Thoracic aorta (tissue), 2 donors: ENCODE data around the gene P2RY13. TPM values are rescaled to one million over a fixed set of nuclear protein-coding genes. Genes with fewer than 3 reads are reported as not detected.

Source experiments
- ATAC-seq: fragments of 150-250 bp; one replicate; pipeline ENCODE4 v1.8.0; 2017; ENCODE audit warnings: low read depth; ENCODE audit not compliant: insufficient number of reproducible peaks, low FRiP score
- DNase-seq: peaks from one replicate; pipeline ENCODE4 v3.0.0-alpha.2; 2020; ENCODE audit warnings: low spot score
- H3K27ac ChIP-seq, 2 donors: fragments of 200-600 bp; sonication (generic); 1 replicate in 1 of 2; 2 replicates in 1 of 2; pipeline ENCODE4 v1.5.1; 2016; ENCODE audit warnings: mild to moderate bottlenecking in 2 of 2, moderate library complexity in 2 of 2
- H3K27me3 ChIP-seq: fragments of 200-600 bp; sonication (generic); replicated peaks from 2 replicates; pipeline ENCODE4 v1.6.0; 2016; ENCODE audit warnings: mild to moderate bottlenecking; ENCODE audit not compliant: insufficient read depth
- H3K36me3 ChIP-seq: fragments of 200-600 bp; sonication (generic); one replicate; pipeline ENCODE4 v1.5.1; 2016
- H3K4me1 ChIP-seq, 2 donors: fragments of 200-600 bp; sonication (generic); 1 replicate in 1 of 2; 2 replicates in 1 of 2; pipeline versions ENCODE4 v1.5.1 to v1.6.0; 2016; ENCODE audit warnings: low read depth in 2 of 2, mild to moderate bottlenecking in 1 of 2; ENCODE audit not compliant: control insufficient read depth in 1 of 2
- H3K4me3 ChIP-seq: fragments of 200-600 bp; sonication (generic); 2 replicates; pipeline ENCODE4 v1.5.1; 2016; ENCODE audit warnings: mild to moderate bottlenecking
- H3K9me3 ChIP-seq: fragments of 200-600 bp; sonication (generic); 2 replicates; pipeline ENCODE4 v1.5.1; 2016
- total RNA-seq, 2 donors: library from RNA; depleted of rRNA; stranded (reverse); fragments of >200 nt; gene quantifications; one replicate each; pipeline versions ENCODE4 v1.1.0 to v1.2.3, GENCODE V29; 2016
- TF ChIP-seq, protein P1 (sequence below): fragments of 200-600 bp; sonication (generic); IDR thresholded peaks from one replicate; pipeline ENCODE4 v1.5.1; 2019; ENCODE audit warnings: antibody characterized with exemption

P2RY13 gene
- total RNA-seq, 2 donors from 2014 or later, result 1.4 to 3.0 TPM

DNA sequence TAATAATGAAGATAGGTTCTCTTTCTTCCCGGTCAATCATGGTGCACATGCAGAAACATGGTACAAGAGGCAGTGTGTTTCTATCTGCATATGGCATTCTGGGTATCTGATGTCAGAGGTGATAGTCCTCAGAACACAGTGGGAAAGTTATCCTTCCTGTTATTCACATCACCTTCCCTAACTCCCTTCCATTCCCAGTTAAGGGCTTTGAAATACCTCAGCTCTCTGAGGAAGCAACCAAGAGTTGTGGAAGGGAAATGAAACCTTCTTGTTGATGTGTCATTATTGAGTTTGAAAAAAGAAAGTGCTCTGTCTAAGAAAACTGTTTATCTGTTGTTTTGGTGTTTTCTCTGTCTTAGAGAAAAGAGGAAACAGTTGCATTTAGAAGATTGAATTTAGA, 21.9 kb upstream of the P2RY13 start:
- Histone ChIP-seq H3K4me1 (peaks cover 0 to under 1% of the 10 kb centered on the region in 2 donors), H3K27me3 (no peaks in the 10 kb centered on the region), H3K36me3 (no peaks in the 10 kb centered on the region), H3K4me3 (no peak overlapping the region), H3K9me3 (no peaks in the 10 kb centered on the region), H3K27ac (no peak overlapping the region)
- TF ChIP-seq, protein P1, sequence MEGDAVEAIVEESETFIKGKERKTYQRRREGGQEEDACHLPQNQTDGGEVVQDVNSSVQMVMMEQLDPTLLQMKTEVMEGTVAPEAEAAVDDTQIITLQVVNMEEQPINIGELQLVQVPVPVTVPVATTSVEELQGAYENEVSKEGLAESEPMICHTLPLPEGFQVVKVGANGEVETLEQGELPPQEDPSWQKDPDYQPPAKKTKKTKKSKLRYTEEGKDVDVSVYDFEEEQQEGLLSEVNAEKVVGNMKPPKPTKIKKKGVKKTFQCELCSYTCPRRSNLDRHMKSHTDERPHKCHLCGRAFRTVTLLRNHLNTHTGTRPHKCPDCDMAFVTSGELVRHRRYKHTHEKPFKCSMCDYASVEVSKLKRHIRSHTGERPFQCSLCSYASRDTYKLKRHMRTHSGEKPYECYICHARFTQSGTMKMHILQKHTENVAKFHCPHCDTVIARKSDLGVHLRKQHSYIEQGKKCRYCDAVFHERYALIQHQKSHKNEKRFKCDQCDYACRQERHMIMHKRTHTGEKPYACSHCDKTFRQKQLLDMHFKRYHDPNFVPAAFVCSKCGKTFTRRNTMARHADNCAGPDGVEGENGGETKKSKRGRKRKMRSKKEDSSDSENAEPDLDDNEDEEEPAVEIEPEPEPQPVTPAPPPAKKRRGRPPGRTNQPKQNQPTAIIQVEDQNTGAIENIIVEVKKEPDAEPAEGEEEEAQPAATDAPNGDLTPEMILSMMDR, result no peak
- no peak for DNase-seq
- ATAC-seq, result no peak

DNA sequence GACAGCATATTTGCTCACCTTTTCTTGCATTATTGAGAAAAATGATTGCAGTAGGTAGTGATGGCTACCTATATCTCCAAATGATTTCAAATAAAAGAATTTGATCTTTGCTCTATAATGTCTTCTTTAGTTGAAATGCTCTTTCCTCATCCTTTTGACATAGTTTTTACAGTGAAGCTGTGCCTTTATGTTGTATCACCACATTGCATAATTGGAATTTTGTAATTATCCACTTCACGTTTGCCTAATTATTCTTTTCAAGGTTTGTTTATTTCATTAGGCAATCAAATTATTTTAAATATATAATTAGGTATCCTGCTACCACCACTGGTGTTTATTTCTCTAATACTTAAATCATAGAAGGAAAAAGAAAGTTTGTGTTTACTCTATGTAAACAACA, 21.3 kb upstream of the P2RY13 start:
- Histone ChIP-seq H3K27ac (no peak overlapping the region), H3K4me1 (peaks cover 0 to 3% of the 10 kb centered on the region in 2 donors), H3K4me3 (no peak overlapping the region), H3K9me3 (no peaks in the 10 kb centered on the region), H3K36me3 (no peaks in the 10 kb centered on the region), H3K27me3 (no peaks in the 10 kb centered on the region)
- TF ChIP-seq, protein P1, result no peak
- ATAC-seq, result no peak
- no peak for DNase-seq

DNA sequence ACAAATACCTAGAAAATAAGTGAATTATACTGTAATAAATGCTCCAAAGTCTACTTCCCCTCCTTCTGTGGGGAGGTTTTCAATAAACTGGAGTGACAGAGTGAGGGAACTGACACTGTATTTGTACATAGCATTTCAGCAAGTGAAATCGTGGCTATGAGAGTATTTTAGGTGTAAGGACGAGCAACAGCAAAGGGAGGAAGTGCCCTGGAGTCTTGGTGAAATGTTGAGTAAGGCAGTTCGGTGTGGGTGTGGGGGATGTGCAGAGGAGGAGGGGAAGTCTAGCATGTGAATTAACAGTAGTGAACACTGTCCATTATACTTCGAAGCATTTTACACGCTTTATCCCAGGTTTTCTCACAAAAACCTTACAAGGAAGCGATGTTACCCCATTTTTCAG, 18.1 kb upstream of the P2RY13 start:
- ATAC-seq (no peak), DNase-seq (no peak)

DNA sequence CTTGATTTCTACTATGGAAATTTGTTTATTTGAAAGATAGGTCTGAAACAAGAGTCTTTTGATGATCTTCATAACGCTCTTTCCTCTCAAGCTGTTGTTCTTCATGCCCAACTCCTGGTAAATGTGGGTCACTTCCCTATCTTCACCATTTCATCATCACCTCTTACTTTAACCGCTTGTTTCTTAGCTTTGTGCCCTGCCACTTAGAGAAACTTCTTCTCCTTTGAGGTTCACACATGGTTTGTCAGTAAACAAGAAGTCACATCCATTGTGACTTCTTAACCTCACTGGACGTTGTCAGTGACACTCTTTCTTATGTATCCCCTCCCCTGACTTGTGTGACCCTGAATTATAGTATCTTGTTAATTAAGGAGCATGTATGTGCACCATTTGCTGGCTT, 16.9 kb upstream of the P2RY13 start:
- no peaks in the 10 kb centered on the region for H3K9me3 ChIP-seq
- ATAC-seq, result no peak
- H3K36me3 ChIP-seq, result no peaks in the 10 kb centered on the region
- H3K27ac ChIP-seq, result no peak overlapping the region
- peak overlapping the region; percentile 61 for H3K4me3 ChIP-seq
- TF ChIP-seq, protein P1, result no peak
- DNase-seq, result no peak
- no peaks in the 10 kb centered on the region for H3K27me3 ChIP-seq
- peaks cover 0 to 3% of the 10 kb centered on the region in 2 donors for H3K4me1 ChIP-seq

More for the DNA sequence above, 18.1 kb upstream of the P2RY13 start:
- TF ChIP-seq, protein P1, result no peak
- no peak overlapping the region for H3K4me3 ChIP-seq
- no peaks in the 10 kb centered on the region for H3K9me3 ChIP-seq
- H3K27me3 ChIP-seq, result no peaks in the 10 kb centered on the region
- peaks cover 0 to 3% of the 10 kb centered on the region in 2 donors for H3K4me1 ChIP-seq
- H3K36me3 ChIP-seq, result no peaks in the 10 kb centered on the region
- no peak overlapping the region for H3K27ac ChIP-seq

DNA sequence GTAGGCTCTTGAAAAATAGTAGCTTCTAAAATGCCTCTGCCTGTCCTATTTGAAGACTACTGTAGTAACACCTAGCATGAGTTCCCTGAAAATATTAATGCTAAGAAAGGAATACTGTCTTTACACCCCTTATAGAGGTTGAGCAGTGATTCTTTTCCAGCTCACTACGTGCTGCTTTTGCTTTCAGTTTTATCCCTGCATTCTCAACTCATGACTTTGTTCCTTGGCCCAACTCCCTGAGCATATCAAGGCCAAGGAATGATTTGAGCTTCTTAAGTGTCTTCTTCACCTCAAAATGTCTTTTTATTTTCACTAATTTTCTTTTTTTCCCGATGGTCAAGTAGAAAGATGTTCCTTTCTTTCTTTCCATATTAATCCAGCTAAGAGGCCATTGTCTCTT, 16.5 kb upstream of the P2RY13 start:
- DNase-seq, result no peak
- peak overlapping the region; percentile 61 for H3K4me3 ChIP-seq
- H3K36me3 ChIP-seq, result no peaks in the 10 kb centered on the region
- H3K4me1 ChIP-seq, result peaks cover 0 to 3% of the 10 kb centered on the region in 2 donors
- H3K27ac ChIP-seq, result no peak overlapping the region
- H3K9me3 ChIP-seq, result no peaks in the 10 kb centered on the region
- ATAC-seq, result no peak
- no peaks in the 10 kb centered on the region for H3K27me3 ChIP-seq
- TF ChIP-seq, protein P1, result no peak
